Muscle layer of colon (tissue), 2 donors: Measurements from ENCODE around the gene TMEM208.

Experiments used
- H3K27ac ChIP-seq: one replicate; pipeline ENCODE4 v1.7.0; 2013; ENCODE audit warnings: low read depth, mild to moderate bottlenecking, low read length, moderate library complexity
- H3K27me3 ChIP-seq, 2 donors: one replicate each; pipeline ENCODE4 v1.7.0; 2013; ENCODE audit warnings: low read length in 2 of 2, mild to moderate bottlenecking in 2 of 2; ENCODE audit not compliant: insufficient read depth in 2 of 2, control insufficient read depth in 1 of 2
- H3K36me3 ChIP-seq: one replicate; pipeline ENCODE4 v1.7.0; 2013; ENCODE audit warnings: mild to moderate bottlenecking, low read length; ENCODE audit not compliant: insufficient read depth
- H3K4me1 ChIP-seq: one replicate; pipeline ENCODE4 v1.7.0; 2013; ENCODE audit warnings: mild to moderate bottlenecking, low read length; ENCODE audit not compliant: insufficient read depth
- H3K4me3 ChIP-seq, 2 donors: one replicate each; pipeline ENCODE4 v1.7.0; 2013; ENCODE audit warnings: low read length in 2 of 2, low read depth in 1 of 2, mild to moderate bottlenecking in 1 of 2, moderate library complexity in 1 of 2
- H3K9ac ChIP-seq: one replicate; pipeline ENCODE4 v1.7.0; 2013; ENCODE audit warnings: low read length
- H3K9me3 ChIP-seq: one replicate; pipeline ENCODE4 v1.7.0; 2013; ENCODE audit warnings: mild to moderate bottlenecking, low read length
- donor health status: abdominal sarcoma.
- donor health status: Adenocarcinoma of cecum.

Gene TMEM208

GRCh38 chr16:67233596-67233995, 6.7 kb downstream of the TMEM208 start:
- Histone ChIP-seq H3K9ac (no peak overlapping the region), H3K27ac (no peak overlapping the region), H3K27me3 (no peaks in the 10 kb centered on the region), H3K36me3 (peaks cover 45% of the 10 kb centered on the region), H3K9me3 (no peaks in the 10 kb centered on the region), H3K4me1 (no peaks in the 10 kb centered on the region), H3K4me3 (no peak overlapping the region)

GRCh38 chr16:67234180-67234597, 7.3 kb downstream of the TMEM208 start:
- no peak overlapping the region for H3K27ac ChIP-seq
- no peaks in the 10 kb centered on the region for H3K9me3 ChIP-seq
- H3K9ac ChIP-seq: no peak overlapping the region
- no peaks in the 10 kb centered on the region for H3K27me3 ChIP-seq
- no peak overlapping the region for H3K4me3 ChIP-seq
- peaks cover 39% of the 10 kb centered on the region for H3K36me3 ChIP-seq
- no peaks in the 10 kb centered on the region for H3K4me1 ChIP-seq

- no peaks in the 10 kb centered on the region for H3K9me3 ChIP-seq
- no peaks in the 10 kb centered on the region for H3K27me3 ChIP-seq
- no peak overlapping the region for H3K9ac ChIP-seq
- no peak overlapping the region for H3K4me3 ChIP-seq
- no peaks in the 10 kb centered on the region for H3K4me1 ChIP-seq
- H3K36me3 ChIP-seq: peaks cover 23% of the 10 kb centered on the region
- H3K27ac ChIP-seq: no peak overlapping the region
These were observed 9.1 kb downstream of the TMEM208 start for GRCh38 chr16:67235816-67236562.

GRCh38 chr16:67236563-67237395, 9.8 kb downstream of the TMEM208 start:
- H3K9ac ChIP-seq: no peak overlapping the region
- H3K4me3 ChIP-seq: no peak overlapping the region
- no peak overlapping the region for H3K27ac ChIP-seq
- H3K4me1 ChIP-seq: peaks cover 6% of the 10 kb centered on the region
- no peaks in the 10 kb centered on the region for H3K9me3 ChIP-seq
- H3K36me3 ChIP-seq: peaks cover 18% of the 10 kb centered on the region
- H3K27me3 ChIP-seq: no peaks in the 10 kb centered on the region

- peaks cover 18% of the 10 kb centered on the region for H3K36me3 ChIP-seq
- no peak overlapping the region for H3K4me3 ChIP-seq
- no peak overlapping the region for H3K9ac ChIP-seq
- H3K9me3 ChIP-seq: no peaks in the 10 kb centered on the region
- peaks cover 6% of the 10 kb centered on the region for H3K4me1 ChIP-seq
- H3K27me3 ChIP-seq: no peaks in the 10 kb centered on the region
- H3K27ac ChIP-seq: no peak overlapping the region
These were observed 10.7 kb downstream of the TMEM208 start for GRCh38 chr16:67237396-67238277.

GRCh38 chr16:67238278-67238575, 11.3 kb downstream of the TMEM208 start:
- H3K4me1 ChIP-seq: peaks cover 6% of the 10 kb centered on the region
- no peak overlapping the region for H3K27ac ChIP-seq
- peaks cover 18% of the 10 kb centered on the region for H3K36me3 ChIP-seq

GRCh38 chr16:67238806-67239470, 12.0 kb downstream of the TMEM208 start:
- Histone ChIP-seq H3K9me3 (no peaks in the 10 kb centered on the region), H3K27me3 (no peaks in the 10 kb centered on the region), H3K4me3 (no peak overlapping the region), H3K4me1 (peaks cover 8% of the 10 kb centered on the region), H3K9ac (no peak overlapping the region), H3K36me3 (peaks cover 18% of the 10 kb centered on the region), H3K27ac (no peak overlapping the region)

More at GRCh38 chr16:67238278-67238575, 11.3 kb downstream of the TMEM208 start:
- Histone ChIP-seq H3K4me3 (no peak overlapping the region), H3K9me3 (no peaks in the 10 kb centered on the region), H3K27me3 (no peaks in the 10 kb centered on the region), H3K9ac (no peak overlapping the region)

- H3K36me3 ChIP-seq: peaks cover 17% of the 10 kb centered on the region
- H3K27ac ChIP-seq: no peak overlapping the region
- H3K27me3 ChIP-seq: no peaks in the 10 kb centered on the region
- H3K4me1 ChIP-seq: peaks cover 22% of the 10 kb centered on the region
- H3K4me3 ChIP-seq: no peak overlapping the region
- no peak overlapping the region for H3K9ac ChIP-seq
- H3K9me3 ChIP-seq: no peaks in the 10 kb centered on the region
These were observed 13.6 kb downstream of the TMEM208 start for GRCh38 chr16:67240506-67240905.

GRCh38 chr16:67241008-67241900, 14.3 kb downstream of the TMEM208 start:
- Histone ChIP-seq H3K27ac (no peak overlapping the region), H3K36me3 (peaks cover 11% of the 10 kb centered on the region), H3K9ac (no peak overlapping the region), H3K4me1 (peaks cover 26% of the 10 kb centered on the region), H3K4me3 (no peak overlapping the region), H3K9me3 (no peaks in the 10 kb centered on the region), H3K27me3 (no peaks in the 10 kb centered on the region)

GRCh38 chr16:67242138-67242730, 15.3 kb downstream of the TMEM208 start:
- peaks cover 26% of the 10 kb centered on the region for H3K4me1 ChIP-seq
- no peaks in the 10 kb centered on the region for H3K27me3 ChIP-seq
- H3K36me3 ChIP-seq: peaks cover 7% of the 10 kb centered on the region
- no peak overlapping the region for H3K9ac ChIP-seq
- H3K4me3 ChIP-seq: no peak overlapping the region
- no peak overlapping the region for H3K27ac ChIP-seq
- no peaks in the 10 kb centered on the region for H3K9me3 ChIP-seq
